Measurements from ENCODE around the gene HSH2D.

Gene HSH2D

GRCh38 chr19:16198370-16198651 lies 54.8 kb downstream of the HSH2D start:
- DNase-seq, result no peak

- no peak for DNase-seq
Observed at GRCh38 chr19:16199275-16199932, 55.9 kb downstream of the HSH2D start.

- DNase-seq, result no peak
Observed at GRCh38 chr19:16200038-16201010, 56.8 kb downstream of the HSH2D start.

GRCh38 chr19:16201011-16201391 lies 57.5 kb downstream of the HSH2D start:
- DNase-seq, result no peak

GRCh38 chr19:16202320-16203255 lies 59.1 kb downstream of the HSH2D start:
- no peak for DNase-seq

- DNase-seq, result no peak
Observed at GRCh38 chr19:16203256-16204004, 59.9 kb downstream of the HSH2D start.

GRCh38 chr19:16204005-16204294 lies 60.5 kb downstream of the HSH2D start:
- no peak for DNase-seq

GRCh38 chr19:16205205-16206045 lies 61.9 kb downstream of the HSH2D start:
- no peak for DNase-seq

GRCh38 chr19:16206046-16206605 lies 62.6 kb downstream of the HSH2D start:
- no peak for DNase-seq

- no peak for DNase-seq
Observed at GRCh38 chr19:16206637-16207036, 63.2 kb downstream of the HSH2D start.

- DNase-seq, result no peak
Observed at GRCh38 chr19:16207063-16207462, 63.6 kb downstream of the HSH2D start.

GRCh38 chr19:16207490-16208025 lies 64.1 kb downstream of the HSH2D start:
- DNase-seq, result no peak
